Epidermal melanocyte (primary cell): ENCODE results near the gene FAM47E.

Source experiments
- DNase-seq: peaks from one replicate; pipeline ENCODE4 v3.0.0; 2011; ENCODE audit warnings: low spot score; ENCODE audit not compliant: insufficient read length

FAM47E gene

DNA sequence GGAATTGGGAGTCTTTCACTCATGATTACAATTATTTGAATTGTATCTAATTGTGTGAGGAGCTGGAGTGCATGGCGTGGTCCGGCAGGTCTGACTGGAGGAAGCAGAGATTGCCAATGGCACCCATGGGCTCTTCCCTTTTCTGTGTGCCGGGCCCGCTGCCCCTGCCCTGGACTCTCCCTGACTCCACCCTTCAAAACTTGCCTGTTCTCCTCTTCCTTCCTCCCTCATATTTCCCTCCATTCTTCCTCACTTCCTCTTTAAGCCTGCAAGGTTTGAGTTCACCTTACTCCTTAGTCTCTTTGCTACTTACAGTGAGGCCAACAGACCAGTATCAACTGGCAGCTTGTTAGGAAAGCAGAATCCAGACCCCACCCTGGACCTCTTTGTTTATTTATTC is 48.5 kb downstream of the FAM47E start:
- no peak for DNase-seq

GRCh38 chr4:76301068-76301774 is 49.7 kb downstream of the FAM47E start:
- DNase-seq: peak; percentile 53

GRCh38 chr4:76301775-76302162 is 50.2 kb downstream of the FAM47E start:
- DNase-seq: no peak

DNA sequence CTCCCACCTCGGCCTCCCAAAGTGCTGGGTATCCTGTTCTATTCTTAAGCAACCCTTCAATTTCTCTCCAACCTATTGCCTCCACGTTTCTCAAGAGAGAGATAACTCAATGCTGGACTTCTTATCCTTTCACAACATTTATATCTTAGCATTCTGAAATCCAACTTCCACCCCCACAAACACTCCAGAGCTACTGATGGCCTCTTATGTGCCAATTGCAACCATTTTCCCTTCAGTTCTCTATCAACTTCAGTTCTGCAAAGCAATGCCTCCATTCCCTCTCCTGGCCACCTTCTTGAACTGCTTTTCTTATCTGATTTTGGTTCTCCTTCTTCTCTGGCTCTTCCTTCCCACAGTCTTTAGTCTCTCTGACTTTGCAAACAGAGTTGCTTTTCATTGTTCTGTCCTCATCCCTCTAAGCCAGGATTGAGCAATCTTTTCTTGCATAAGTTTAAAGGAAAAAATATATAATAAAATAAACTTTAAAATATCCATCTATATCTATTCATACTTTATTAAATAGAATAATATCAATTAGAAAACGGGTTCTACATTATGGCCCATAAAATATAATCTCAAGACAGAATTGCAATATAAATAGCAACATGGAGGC is 51.4 kb downstream of the FAM47E start:
- DNase-seq: no peak

- DNase-seq: no peak
Observed at GRCh38 chr4:76305033-76305687, 53.6 kb downstream of the FAM47E start.

GRCh38 chr4:76305971-76306881 is 54.7 kb downstream of the FAM47E start, which contains the start of gene STBD1:
Gene STBD1 (plus strand): TSS chr4:76306733. CDS start chr4:76306770, 37 bp downstream.
- peak; percentile 56 for DNase-seq

GRCh38 chr4:76306882-76307659 is 55.5 kb downstream of the FAM47E start:
- DNase-seq: peak; percentile 23

GRCh38 chr4:76307660-76308014 is 56.1 kb downstream of the FAM47E start:
- no peak for DNase-seq

DNA sequence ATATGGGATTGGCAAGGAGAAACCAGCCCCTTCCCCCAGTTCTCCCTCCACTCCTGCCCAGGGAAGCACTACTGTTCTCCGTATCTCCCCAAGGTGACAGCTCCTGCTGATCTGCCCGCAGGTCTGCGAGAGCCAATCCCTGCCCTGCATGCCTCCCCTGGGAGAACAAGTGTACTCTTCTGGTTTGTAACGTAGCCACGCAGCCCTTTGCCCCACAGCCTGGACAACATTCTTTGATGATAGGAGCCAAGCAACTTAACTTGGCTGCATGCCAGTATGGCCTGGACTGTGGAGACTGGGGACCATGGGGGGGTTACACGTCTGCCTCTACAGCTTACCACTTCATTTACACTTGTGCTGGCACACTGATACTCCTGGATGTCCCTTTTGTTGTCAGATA is 57.0 kb downstream of the FAM47E start:
- DNase-seq: no peak

DNA sequence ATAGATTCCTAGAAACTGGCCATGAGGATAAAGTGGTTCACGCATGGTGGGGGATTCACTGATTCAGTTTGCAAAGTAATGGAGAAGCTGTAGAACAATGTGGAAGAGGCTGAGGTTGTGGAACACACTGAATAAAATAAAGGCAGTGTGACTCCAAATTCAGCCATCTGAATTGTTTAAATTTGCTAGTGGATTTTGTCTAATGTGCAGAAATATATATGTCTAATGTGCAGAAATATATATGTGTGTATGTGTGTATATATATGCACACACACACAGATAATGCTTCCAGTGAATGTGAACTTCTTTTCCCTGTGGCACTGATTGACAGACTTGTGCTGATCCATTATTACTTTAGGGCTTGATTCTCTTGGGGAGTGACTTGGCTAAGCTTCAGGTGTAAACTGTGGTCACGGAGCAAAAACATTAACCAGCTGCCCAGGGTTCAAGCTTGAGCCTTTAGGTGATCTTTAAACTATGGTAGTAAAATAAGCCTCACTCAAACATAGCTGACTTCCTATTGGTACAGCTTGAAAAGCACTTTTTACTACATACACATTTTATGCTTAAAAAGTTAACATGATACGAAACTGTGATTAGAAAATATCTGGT is 58.5 kb downstream of the FAM47E start:
- no peak for DNase-seq

DNA sequence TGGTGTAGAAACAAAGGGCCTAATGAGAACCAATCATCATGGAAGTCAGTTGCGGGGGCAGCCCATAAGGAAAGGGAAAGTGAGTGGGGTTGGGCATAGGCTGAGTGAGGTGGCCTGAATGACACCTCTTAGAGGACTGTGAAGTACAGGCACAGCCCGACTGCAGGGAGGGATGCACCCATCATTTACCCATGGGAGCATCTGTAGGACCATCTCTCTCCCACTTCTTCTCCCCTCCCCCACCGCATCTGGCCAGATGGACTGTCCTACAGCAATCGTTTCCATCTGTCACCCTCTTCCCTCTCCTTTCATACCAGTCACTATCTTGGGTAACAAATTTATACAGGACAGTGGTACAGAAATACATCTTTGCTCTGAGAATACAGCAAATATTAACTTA is 59.2 kb downstream of the FAM47E start:
- no peak for DNase-seq

- DNase-seq: no peak
Observed at GRCh38 chr4:76311896-76312331, 60.4 kb downstream of the FAM47E start.

DNA sequence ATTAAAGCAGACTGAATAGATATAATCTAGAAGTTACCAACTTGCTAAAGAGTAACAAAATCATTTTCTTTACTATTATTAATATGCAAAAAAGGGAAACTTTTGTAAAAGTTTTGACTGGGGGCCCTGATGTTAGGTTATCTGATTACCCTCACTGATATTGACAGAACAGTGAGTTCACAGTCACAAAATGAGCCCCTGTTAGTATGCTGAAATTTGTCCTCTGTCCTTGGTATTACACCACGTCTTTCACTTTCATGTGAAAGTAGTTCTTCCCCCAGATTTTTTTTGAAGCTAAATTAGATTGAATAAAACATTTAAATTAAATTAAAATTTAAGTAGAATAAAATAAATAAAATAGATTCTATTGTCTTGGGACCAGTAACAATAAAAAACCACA is 60.9 kb downstream of the FAM47E start:
- DNase-seq: no peak

GRCh38 chr4:76313547-76313946 is 62.0 kb downstream of the FAM47E start:
- no peak for DNase-seq

- DNase-seq: no peak
Observed at GRCh38 chr4:76315267-76315918, 63.9 kb downstream of the FAM47E start.

- no peak for DNase-seq
Observed at GRCh38 chr4:76316131-76316530, 64.6 kb downstream of the FAM47E start.

DNA sequence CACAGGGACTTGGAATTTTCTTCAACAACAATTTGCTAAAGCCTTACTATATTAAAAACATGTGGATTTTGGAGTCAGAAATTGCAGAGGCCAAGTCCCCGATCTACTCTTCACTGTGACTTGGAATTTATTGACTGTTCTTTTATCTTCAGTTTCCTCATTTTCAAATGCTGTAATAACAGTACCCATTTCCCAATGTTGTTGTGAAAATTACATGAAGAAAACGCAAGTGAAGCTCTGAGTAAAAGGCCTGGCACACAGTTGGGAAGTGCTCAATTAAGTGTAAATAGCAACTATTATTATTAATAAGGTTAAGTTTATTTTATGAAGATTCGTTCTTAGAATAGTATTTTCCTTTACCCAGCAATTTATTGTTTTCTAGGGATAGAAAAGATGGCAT is 70.7 kb downstream of the FAM47E start:
- no peak for DNase-seq

- DNase-seq: no peak
Observed at GRCh38 chr4:76325072-76325471, 73.6 kb downstream of the FAM47E start.

DNA sequence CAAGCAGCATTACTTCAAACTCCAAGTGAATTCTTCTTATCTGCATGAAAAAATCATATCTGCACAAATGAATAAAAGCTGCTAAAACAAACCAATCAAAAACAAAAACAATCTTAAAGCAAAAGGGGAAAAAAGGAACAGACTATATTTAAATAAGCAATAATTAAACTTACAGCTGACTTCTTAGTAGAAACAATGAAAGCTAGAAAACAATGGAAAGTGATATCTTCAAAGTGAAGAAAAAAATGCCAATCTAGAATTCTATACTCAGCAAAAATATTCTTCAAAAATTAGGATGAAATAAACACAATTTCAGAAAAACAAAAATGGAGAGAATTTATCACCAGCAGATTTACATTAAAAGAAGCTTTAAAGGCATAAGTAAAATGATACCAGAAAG is 75.0 kb downstream of the FAM47E start:
- no peak for DNase-seq
